HG03159 (cell line): ENCODE data around the gene ABR.
"Not testable (repeated sequence)": the region's sequence is repeated elsewhere in the genome, so short reads cannot be mapped to it uniquely, and the experiment has no call there.

Experiments
- ATAC-seq: cut with Tn5 transposase; IDR thresholded peaks from one replicate; pipeline ENCODE4 v1.9.1; 2021; ENCODE audit warnings: mild to moderate bottlenecking, moderate library complexity; ENCODE audit not compliant: unreplicated experiment

The ABR gene

GRCh38 chr17:1174263-1174880, 5.4 kb downstream of the ABR start:
- no peak for ATAC-seq

GRCh38 chr17:1173432-1174262, 6.1 kb downstream of the ABR start:
- ATAC-seq: no peak

- ATAC-seq: no peak
These were observed 7.8 kb downstream of the ABR start for GRCh38 chr17:1171953-1172352.

GRCh38 chr17:1170739-1171138, 9.0 kb downstream of the ABR start:
- no peak for ATAC-seq

GRCh38 chr17:1169929-1170312, 9.9 kb downstream of the ABR start:
- no peak for ATAC-seq

- no peak for ATAC-seq
These were observed 10.4 kb downstream of the ABR start for GRCh38 chr17:1169221-1169928.

- ATAC-seq: no peak
These were observed 11.1 kb downstream of the ABR start for GRCh38 chr17:1168533-1169220.

GRCh38 chr17:1166276-1166675, 13.5 kb downstream of the ABR start:
- ATAC-seq: no peak

GRCh38 chr17:1165836-1166235, 13.9 kb downstream of the ABR start:
- ATAC-seq: no peak

GRCh38 chr17:1164935-1165556, 14.7 kb downstream of the ABR start:
- ATAC-seq: no peak

GRCh38 chr17:1162116-1162855, 17.5 kb downstream of the ABR start:
- no peak for ATAC-seq

- ATAC-seq: no peak
These were observed 19.0 kb downstream of the ABR start for GRCh38 chr17:1160591-1161390.

- ATAC-seq: no peak
These were observed 20.2 kb downstream of the ABR start for GRCh38 chr17:1159431-1160180.

- no peak for ATAC-seq
These were observed 20.9 kb downstream of the ABR start for GRCh38 chr17:1158879-1159278.

- no peak for ATAC-seq
These were observed 22.9 kb downstream of the ABR start for GRCh38 chr17:1156864-1157263.

GRCh38 chr17:1154704-1155103, 25.1 kb downstream of the ABR start:
- no peak for ATAC-seq

- no peak for ATAC-seq
These were observed 25.8 kb downstream of the ABR start for GRCh38 chr17:1153795-1154546.

GRCh38 chr17:1152582-1152981, 27.2 kb downstream of the ABR start:
- not testable (repeated sequence) for ATAC-seq
